GM23248 (cell line): ENCODE measurements around the gene PRDM16. TPM values are rescaled to one million over a fixed set of nuclear protein-coding genes. Genes with fewer than 3 reads are reported as not detected.

Source experiments
- DNase-seq: peaks from one replicate; pipeline ENCODE4 v3.0.0-alpha.2; 2015
- H2AFZ ChIP-seq: fragments of 200-600 bp; sonication (generic); 2 replicates; pipeline ENCODE4 v1.6.1; 2016; ENCODE audit warnings: antibody characterized with exemption
- H3F3A ChIP-seq: fragments of 200-600 bp; sonication (generic); 2 replicates; pipeline ENCODE4 v1.6.1; 2016; ENCODE audit warnings: mild to moderate bottlenecking, antibody characterized with exemption, mixed run types; ENCODE audit not compliant: insufficient read depth
- H3K27ac ChIP-seq: fragments of 200-600 bp; sonication (generic); 2 replicates; pipeline ENCODE4 v1.5.1; 2016; ENCODE audit warnings: mild to moderate bottlenecking
- H3K27me3 ChIP-seq: fragments of 200-600 bp; sonication (generic); replicated peaks from 2 replicates; pipeline ENCODE4 v1.6.1; 2016; ENCODE audit warnings: mild to moderate bottlenecking; ENCODE audit not compliant: insufficient read depth
- H3K36me3 ChIP-seq: fragments of 200-600 bp; sonication (generic); 2 replicates; pipeline ENCODE4 v1.6.1; 2016; ENCODE audit warnings: low read depth, mild to moderate bottlenecking
- H3K4me1 ChIP-seq: fragments of 200-600 bp; sonication (generic); 2 replicates; pipeline ENCODE4 v1.6.1; 2016; ENCODE audit warnings: mild to moderate bottlenecking; ENCODE audit not compliant: insufficient read depth
- H3K4me2 ChIP-seq: fragments of 200-600 bp; sonication (generic); one replicate; pipeline ENCODE4 v1.6.1; 2016; ENCODE audit warnings: mild to moderate bottlenecking; ENCODE audit not compliant: unreplicated experiment
- H3K4me3 ChIP-seq: fragments of 200-600 bp; sonication (generic); 2 replicates; pipeline ENCODE4 v1.5.1; 2016; ENCODE audit warnings: mild to moderate bottlenecking
- H3K79me2 ChIP-seq: fragments of 200-600 bp; sonication (generic); 2 replicates; pipeline ENCODE4 v1.6.1; 2016; ENCODE audit warnings: mild to moderate bottlenecking; ENCODE audit not compliant: insufficient read depth
- H3K9ac ChIP-seq: fragments of 200-600 bp; sonication (generic); 2 replicates; pipeline ENCODE4 v1.6.1; 2016; ENCODE audit warnings: mild to moderate bottlenecking
- H3K9me2 ChIP-seq: fragments of 200-600 bp; sonication (generic); 2 replicates; pipeline ENCODE4 v1.6.1; 2016; ENCODE audit warnings: mixed run types, mild to moderate bottlenecking, moderate library complexity; ENCODE audit not compliant: insufficient read depth
- H3K9me3 ChIP-seq: fragments of 200-600 bp; sonication (generic); one replicate; pipeline ENCODE4 v1.6.1; 2017; ENCODE audit warnings: low read depth
- H4K20me1 ChIP-seq: fragments of 200-600 bp; sonication (generic); 2 replicates; pipeline ENCODE4 v1.6.0; 2016; ENCODE audit not compliant: insufficient read depth
- EZH2 ChIP-seq: fragments of 200-600 bp; sonication (generic); IDR thresholded peaks from 2 replicates; pipeline ENCODE4 v1.6.1; 2018; ENCODE audit warnings: antibody characterized with exemption, mild to moderate bottlenecking; ENCODE audit not compliant: insufficient read depth, poor library complexity, severe bottlenecking
- EZH2phosphoT487 ChIP-seq: fragments of 200-600 bp; sonication (generic); IDR thresholded peaks from 2 replicates; pipeline ENCODE4 v1.6.1; 2018; ENCODE audit warnings: antibody characterized with exemption, moderate library complexity, mild to moderate bottlenecking, low read depth; ENCODE audit not compliant: insufficient read depth
- WGBS, 2 experiments: methylation state at CpG; one replicate each; pipeline ENCODE4 v1.1.6; 2015 to 2017; ENCODE audit warnings: low lambda C conversion rate in 2 of 2, low coverage in 1 of 2; ENCODE audit errors: missing lambda C conversion rate in 2 of 2; 5-methylcytosine and 5-hydroxymethylcytosine counted together
- in situ Hi-C: fragments of 300-500 bp; cut with MboI; formaldehyde crosslinking; loops from 2 replicates; pipeline ENCODE4 v1.15.0; 2020
- polyA plus RNA-seq: library from polyadenylated mRNA; unstranded; fragments of >200 nt; fragmentation: Nextera tagmentation; extraction: Ambion mirVana; gene quantifications from 2 replicates; pipeline ENCODE4 v1.2.1, GENCODE V29; 2016
- total RNA-seq: library from RNA; depleted of rRNA; stranded (reverse); fragments of >200 nt; shearing (Covaris generic); gene quantifications from 2 replicates; pipeline ENCODE4 v1.2.3, GENCODE V29; 2014

The PRDM16 gene
- total and polyA plus RNA-seq, 2 experiments from 2014 or later, result 0.18 TPM; not detected in 1

GRCh38 chr1:3463408-3463863 lies 394.4 kb downstream of the PRDM16 start:
- Histone ChIP-seq H3F3A (no peaks in the 10 kb centered on the region), H3K9me3 (no peaks in the 10 kb centered on the region), H4K20me1 (no peaks in the 10 kb centered on the region), H3K9ac (no peak overlapping the region), H3K4me3 (no peak overlapping the region), H3K27ac (no peak overlapping the region), H3K79me2 (no peaks in the 10 kb centered on the region), H3K36me3 (no peaks in the 10 kb centered on the region), H3K9me2 (no peaks in the 10 kb centered on the region), H2AFZ (no peak overlapping the region), H3K4me1 (no peaks in the 10 kb centered on the region), H3K4me2 (no peak overlapping the region), H3K27me3 (0 out of 2 replicates have a peak, but pooled peaks cover under 1% of the 10 kb centered on the region)
- DNase-seq, result no peak
- TF ChIP-seq EZH2phosphoT487 (no peak), EZH2 (no peak)
- 64 to 67% methylated on average over 20 of the region's 20 CpGs for WGBS, 2 experiments
- in situ Hi-C loops, result no loop called here

- Histone ChIP-seq H3F3A (no peaks in the 10 kb centered on the region), H3K27ac (no peak overlapping the region), H3K9me2 (no peaks in the 10 kb centered on the region), H3K79me2 (no peaks in the 10 kb centered on the region), H3K36me3 (no peaks in the 10 kb centered on the region), H3K4me3 (no peak overlapping the region), H4K20me1 (no peaks in the 10 kb centered on the region), H3K4me2 (no peak overlapping the region), H3K27me3 (no peaks in the 10 kb centered on the region), H3K9ac (no peak overlapping the region), H3K9me3 (no peaks in the 10 kb centered on the region), H3K4me1 (no peaks in the 10 kb centered on the region), H2AFZ (no peak overlapping the region)
- TF ChIP-seq EZH2phosphoT487 (no peak), EZH2 (no peak)
- 64 to 66% methylated on average over 20 to 21 of the region's 21 CpGs for WGBS, 2 experiments
- in situ Hi-C loops, result no loop called here
- DNase-seq, result no peak
These were observed 395.1 kb downstream of the PRDM16 start for GRCh38 chr1:3463891-3464648.

GRCh38 chr1:3464649-3465025 lies 395.6 kb downstream of the PRDM16 start:
- H3K79me2 ChIP-seq, result no peaks in the 10 kb centered on the region
- no peaks in the 10 kb centered on the region for H3K27me3 ChIP-seq
- H3K4me2 ChIP-seq, result no peak overlapping the region
- no peaks in the 10 kb centered on the region for H3K4me1 ChIP-seq
- H3K9me3 ChIP-seq, result no peaks in the 10 kb centered on the region
- H3K36me3 ChIP-seq, result no peaks in the 10 kb centered on the region
- no peaks in the 10 kb centered on the region for H3K9me2 ChIP-seq
- no peak overlapping the region for H3K9ac ChIP-seq
- no peak overlapping the region for H3K4me3 ChIP-seq
- no peaks in the 10 kb centered on the region for H4K20me1 ChIP-seq
- in situ Hi-C loops, result no loop called here
- WGBS, 2 experiments, result 68 to 69% methylated on average over 11 of the region's 11 CpGs
- no peak for DNase-seq
- H2AFZ ChIP-seq, result no peak overlapping the region
- no peaks in the 10 kb centered on the region for H3F3A ChIP-seq
- no peak overlapping the region for H3K27ac ChIP-seq
- no peak for TF ChIP-seq EZH2phosphoT487
- no peak for TF ChIP-seq EZH2

DNA sequence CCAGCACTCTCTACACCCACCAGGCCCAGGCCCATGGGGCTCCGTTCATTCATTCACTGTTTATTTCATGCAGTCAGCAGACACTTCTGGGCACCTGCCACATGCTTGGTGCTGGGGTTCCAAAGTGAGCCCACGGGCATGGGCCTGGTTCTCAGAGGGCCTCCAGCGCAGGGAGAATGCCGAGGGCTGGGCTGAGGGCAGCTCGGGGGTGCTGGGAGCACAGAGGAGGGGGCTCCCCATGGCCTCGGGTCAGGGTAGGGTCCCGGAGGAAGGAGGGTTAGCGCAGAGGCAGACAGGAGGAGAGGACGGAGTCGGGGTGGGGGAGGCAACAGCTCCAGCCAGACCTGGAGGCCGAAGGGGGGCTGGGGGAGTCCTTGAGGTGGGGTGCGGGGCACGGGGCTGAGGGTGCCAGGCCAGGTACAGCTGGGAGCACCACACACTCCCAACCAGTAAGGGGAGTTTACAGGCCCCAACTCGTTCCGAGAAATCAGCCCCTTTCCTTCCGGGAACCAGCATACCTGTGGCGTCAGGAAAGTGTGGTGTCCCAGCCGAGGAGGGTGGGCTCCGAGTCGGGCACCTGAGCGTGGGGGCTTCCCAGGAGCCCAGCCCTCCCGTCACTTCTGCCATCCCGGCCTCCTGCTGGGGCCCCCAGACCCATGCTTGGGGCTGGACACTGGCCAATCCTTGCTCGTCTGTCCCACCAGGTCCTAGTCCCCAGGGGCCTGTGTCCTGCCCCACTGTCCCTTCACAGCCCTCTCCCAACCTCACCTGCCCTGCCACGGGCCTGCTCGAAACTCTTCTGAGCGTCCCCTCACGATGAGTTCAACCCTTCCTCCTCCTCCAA lies 396.3 kb downstream of the PRDM16 start:
- H3K4me1 ChIP-seq, result no peaks in the 10 kb centered on the region
- no peak for TF ChIP-seq EZH2
- in situ Hi-C loops, result no loop called here
- H3K9ac ChIP-seq, result no peak overlapping the region
- H2AFZ ChIP-seq, result no peak overlapping the region
- no peak overlapping the region for H3K4me2 ChIP-seq
- no peaks in the 10 kb centered on the region for H3K9me3 ChIP-seq
- no peaks in the 10 kb centered on the region for H3K27me3 ChIP-seq
- no peak overlapping the region for H3K4me3 ChIP-seq
- no peaks in the 10 kb centered on the region for H3F3A ChIP-seq
- no peaks in the 10 kb centered on the region for H3K36me3 ChIP-seq
- DNase-seq, result no peak
- no peak overlapping the region for H3K27ac ChIP-seq
- H3K79me2 ChIP-seq, result no peaks in the 10 kb centered on the region
- WGBS, 2 experiments, result 45 to 49% methylated on average over 23 to 26 of the region's 28 CpGs
- no peaks in the 10 kb centered on the region for H4K20me1 ChIP-seq
- H3K9me2 ChIP-seq, result no peaks in the 10 kb centered on the region
